K562 (cell line): ENCODE measurements around the gene LITAF. TPM values are rescaled to one million over a fixed set of nuclear protein-coding genes. Genes with fewer than 3 reads are reported as not detected.

Source experiments
- ATAC-seq: fragments of 200-7000 bp; cut with Tn5 transposase; 3 replicates; pipeline ENCODE4 v1.9.1; 2020; ENCODE audit warnings: moderate library complexity
- BruUV-seq: library from RNA; stranded (reverse); fragments of 400-500 nt; replicated peaks from 2 replicates; lab custom pipeline; 2021; lab: Mats Ljungman, UMichigan
- CTCF ChIA-PET: fragments of 300-600 bp; formaldehyde crosslinking; extraction: SDS; loops from one replicate; lab custom pipeline; 2021; ENCODE audit warnings: low intra/inter-chr PET ratio; lab: Yijun Ruan, JAX
- POLR2A ChIA-PET: fragments of 300-600, 350-650 bp; sonication (Branson Sonifier 250); formaldehyde crosslinking; extraction: SDS; loops from one replicate; lab custom pipeline; 2021; ENCODE audit warnings: antibody characterized with exemption, inconsistent platforms; lab: Yijun Ruan, JAX
- DNase-seq, 4 experiments: peaks; one replicate each; pipeline versions ENCODE4 v3.0.0 to v3.0.0-alpha.2; 2011 to 2018; ENCODE audit warnings: low spot score in 3 of 4, mixed read lengths in 3 of 4; ENCODE audit errors: extremely low read depth in 1 of 4
- FAIRE-seq: peaks from 2 replicates; lab custom pipeline; 2011; peaks lifted over from hg19 to GRCh38; lab: Jason Lieb, UNC
- H2AFZ ChIP-seq: 2 replicates; pipeline ENCODE4 v1.6.0; 2011; ENCODE audit warnings: low read depth, low read length, control low read depth, inconsistent platforms
- H3K27ac ChIP-seq: fragments of 200-600 bp; 3 replicates; pipeline ENCODE4 v1.8.0; 2011; ENCODE audit warnings: low read depth, mild to moderate bottlenecking, control low read depth, inconsistent platforms, low read length, moderate library complexity, mixed read lengths; ENCODE audit errors: extremely low read depth
- H3K27me3 ChIP-seq, 2 experiments: fragments of 300-600 bp in 1 of 2; 2 replicates in 1 of 2; 3 replicates in 1 of 2; pipeline versions ENCODE4 v1.6.0 to v1.8.0; 2011; ENCODE audit warnings: inconsistent platforms in 2 of 2, low read length in 2 of 2, mild to moderate bottlenecking in 1 of 2, mixed read lengths in 1 of 2, moderate library complexity in 1 of 2; ENCODE audit not compliant: control insufficient read depth in 2 of 2, insufficient read depth in 2 of 2
- H3K36me3 ChIP-seq: fragments of 300-600 bp; 3 replicates; pipeline ENCODE4 v1.8.0; 2011; ENCODE audit warnings: mild to moderate bottlenecking, low read length, inconsistent platforms; ENCODE audit not compliant: control insufficient read depth, insufficient read depth
- H3K4me1 ChIP-seq, 2 experiments: fragments of 200-600 bp in 1 of 2; replicated peaks in 1 of 2; 2 replicates in 1 of 2; 3 replicates in 1 of 2; pipeline versions ENCODE4 v1.5.1 to v1.8.0; 2011; ENCODE audit warnings: inconsistent platforms in 2 of 2, low read length in 2 of 2, mild to moderate bottlenecking in 1 of 2, mixed read lengths in 1 of 2, moderate library complexity in 1 of 2; ENCODE audit not compliant: control insufficient read depth in 2 of 2, insufficient read depth in 2 of 2
- H3K4me2 ChIP-seq: 2 replicates; pipeline ENCODE4 v1.6.1; 2011; ENCODE audit warnings: low read length, control low read depth, inconsistent platforms, mixed read lengths; ENCODE audit not compliant: insufficient read depth
- H3K4me3 ChIP-seq: fragments of 200-600 bp; sonication (generic), shearing (Covaris generic); 2 replicates; pipeline ENCODE4 v1.5.1; 2016; ENCODE audit warnings: control low read depth, inconsistent platforms
- H3K79me2 ChIP-seq: fragments of 200-600 bp; 3 replicates; pipeline ENCODE4 v1.8.0; 2011; ENCODE audit warnings: low read length, inconsistent platforms; ENCODE audit not compliant: control insufficient read depth, insufficient read depth
- H3K9ac ChIP-seq, 2 experiments: 2 replicates each; pipeline versions ENCODE4 v1.6.0 to v1.6.1; 2011; ENCODE audit warnings: low read depth in 2 of 2, low read length in 2 of 2, control low read depth in 1 of 2, inconsistent platforms in 1 of 2, mild to moderate bottlenecking in 1 of 2, mixed read lengths in 1 of 2; ENCODE audit not compliant: insufficient read depth in 1 of 2
- H3K9me1 ChIP-seq: one replicate; pipeline ENCODE4 v1.6.0; 2011; ENCODE audit warnings: inconsistent platforms, mild to moderate bottlenecking, low read length, moderate library complexity; ENCODE audit not compliant: control insufficient read depth, insufficient read depth
- H3K9me3 ChIP-seq: replicated peaks from 2 replicates; pipeline ENCODE4 v1.5.1; 2011; ENCODE audit warnings: low read depth, low read length, inconsistent platforms; ENCODE audit not compliant: control insufficient read depth, insufficient read depth
- H4K20me1 ChIP-seq: replicated peaks from 2 replicates; pipeline ENCODE4 v1.6.1; 2011; ENCODE audit warnings: low read length, inconsistent platforms, mixed read lengths; ENCODE audit not compliant: control insufficient read depth, insufficient read depth
- PHF20 ChIP-seq: fragments of 450-650 bp; IDR thresholded peaks from 2 replicates; pipeline ENCODE4 v1.6.1; 2018; ENCODE audit not compliant: partially characterized antibody
- RBM25 ChIP-seq: fragments of 200-400 bp; formaldehyde crosslinking; IDR thresholded peaks from 2 replicates; pipeline ENCODE4 v1.6.1; 2018; ENCODE audit warnings: low read length, low read depth, moderate library complexity; ENCODE audit not compliant: severe bottlenecking
- SREBF2 ChIP-seq: sonication (generic); formaldehyde crosslinking; IDR thresholded peaks from 2 replicates; pipeline ENCODE4 v1.4.0; 2020; ENCODE audit warnings: mild to moderate bottlenecking, missing genetic modification reagents
- ZNF121 ChIP-seq: sonication (generic); formaldehyde crosslinking; conservative IDR thresholded peaks from 2 replicates; pipeline ENCODE4 v1.8.0; 2022; ENCODE audit warnings: missing genetic modification reagents
- ZNF134 ChIP-seq: fragments of 250-450 bp; sonication (Bioruptor Pico); conservative IDR thresholded peaks from 2 replicates; pipeline ENCODE4 v1.4.0; 2020
- ZNF146 ChIP-seq: IDR thresholded peaks from one replicate; pipeline ENCODE4 v1.6.1; 2018; ENCODE audit warnings: missing compliant biosample characterization; ENCODE audit not compliant: unreplicated experiment
- ZNF174 ChIP-seq: fragments of 250-450 bp; sonication (Bioruptor Pico); IDR thresholded peaks from 2 replicates; pipeline ENCODE4 v1.4.0; 2020; ENCODE audit warnings: mild to moderate bottlenecking
- ZNF77 ChIP-seq: fragments of 250-450 bp; sonication (Bioruptor Pico); IDR thresholded peaks from 2 replicates; pipeline ENCODE4 v1.5.0; 2020
- WGBS: fragments of 100-300 bp; shearing (Covaris generic); methylation state at CpG from one replicate; pipeline ENCODE4 v1.1.6; 2016; ENCODE audit warnings: low coverage, mixed read lengths; ENCODE audit not compliant: insufficient coverage; ENCODE audit errors: missing lambda C conversion rate; 5-methylcytosine and 5-hydroxymethylcytosine counted together
- in situ Hi-C: fragments of 300-500 bp; cut with MboI; formaldehyde crosslinking; loops from 4 replicates; pipeline ENCODE4 v1.15.0; 2018; ENCODE audit warnings: inconsistent platforms, mixed read lengths
- intact Hi-C: fragments of 100-400 bp; cut with micrococcal nuclease; formaldehyde crosslinking; loops from 2 replicates; pipeline ENCODE4 v1.14.2; 2022
- polyA plus RNA-seq, 8 experiments: library from polyadenylated mRNA; depleted of rRNA in 4 of 8; stranded (reverse) in 5 of 8; unstranded in 3 of 8; fragments of >200 nt; fragmentation: Nextera tagmentation in 2 of 8; fragmentation: Illumina TruSeq in 1 of 8; extraction: Ambion mirVana in 2 of 8; extraction: Trizol in 1 of 8; gene quantifications; 2 replicates each; pipeline versions ENCODE4 v1.2.1 to v1.2.3, GENCODE V29; 2011 to 2014; ENCODE audit warnings: inconsistent platforms in 1 of 8, missing spikeins in 1 of 8
- total RNA-seq, 7 experiments: library from RNA; depleted of rRNA in 6 of 7; stranded (reverse); fragments of >200 nt in 6 of 7; fragmentation: Illumina TruSeq in 2 of 7; extraction: Trizol in 2 of 7; gene quantifications; 2 replicates each; pipeline versions ENCODE4 v1.2.1 to v1.2.3, GENCODE V29; 2011 to 2021; ENCODE audit warnings: low replicate concordance in 1 of 7

Gene LITAF
- total and polyA plus RNA-seq, 9 of the 15 experiments (the other 6 are each of a cell fraction or from before 2014, with no cell fraction given) = 4.1 to 17.8 (median 11.9) TPM

- TF ChIP-seq ZNF134 (CRISPR knock-in tag) = no peak
- 0 out of 2 replicates have a peak, but pooled peaks have one; percentile 27 for TF ChIP-seq ZNF121
Measured at GRCh38 chr16:11511801-11512200, 74.9 kb downstream of the LITAF start.

GRCh38 chr16:11511328-11511727 lies 75.4 kb downstream of the LITAF start:
- Histone ChIP-seq H3K4me3 (no peak overlapping the region), H3K4me1 (no peaks in the 10 kb centered on the region), H3K9me1 (no peaks in the 10 kb centered on the region), H2AFZ (no peak overlapping the region), H3K9me3 (no peaks in the 10 kb centered on the region), H3K27ac (no peak overlapping the region), H3K79me2 (no peaks in the 10 kb centered on the region), H3K4me2 (no peak overlapping the region), H3K27me3 (peaks cover 0 to 24% of the 10 kb centered on the region in 2 experiments; a peak in 3 of 5 replicates), H3K9ac (no peak overlapping the region), H4K20me1 (0 out of 2 replicates have a peak, but pooled peaks cover 8% of the 10 kb centered on the region), H3K36me3 (no peaks in the 10 kb centered on the region)
- ATAC-seq (no peak), DNase-seq (no peak), FAIRE-seq (no peak)
- no TSS peak for BruUV-seq
- intact Hi-C loops = no loop called here
- WGBS = 33% methylated on average over 2 of the region's 2 CpGs
- in situ Hi-C loops = no loop called here
- POLR2A ChIA-PET = interaction anchor here (0.7 kb wide), 1 partner anchor 213 kb away, joined by 3 read pairs; no protein-coding TSS in a partner anchor
- CTCF ChIA-PET = no interaction called here
- TF ChIP-seq PHF20 (no peak), RBM25 (peak; percentile 57), ZNF146 (CRISPR knock-in tag) (peak; percentile 89), ZNF77 (CRISPR knock-in tag) (no peak), ZNF174 (CRISPR knock-in tag) (no peak), SREBF2 (no peak)

More at GRCh38 chr16:11511801-11512200, 74.9 kb downstream of the LITAF start:
- Histone ChIP-seq H3K36me3 (no peaks in the 10 kb centered on the region), H3K4me2 (no peak overlapping the region), H3K9ac (no peak overlapping the region), H3K9me1 (no peaks in the 10 kb centered on the region), H2AFZ (no peak overlapping the region), H3K4me3 (no peak overlapping the region), H3K9me3 (no peaks in the 10 kb centered on the region), H3K27ac (no peak overlapping the region), H3K27me3 (peaks cover 0 to 29% of the 10 kb centered on the region in 2 experiments; a peak in 3 of 5 replicates), H3K79me2 (no peaks in the 10 kb centered on the region), H3K4me1 (no peaks in the 10 kb centered on the region), H4K20me1 (0 out of 2 replicates have a peak, but pooled peaks cover 8% of the 10 kb centered on the region)
- in situ Hi-C loops = no loop called here
- CTCF ChIA-PET = no interaction called here
- intact Hi-C loops = no loop called here
- FAIRE-seq (no peak), DNase-seq (no peak), ATAC-seq (no peak)
- 11% methylated on average over 6 of the region's 6 CpGs for WGBS
- no TSS peak for BruUV-seq
- POLR2A ChIA-PET = no interaction called here
